ENCODE measurements around the gene MRPL3. TPM values are rescaled to one million over a fixed set of nuclear protein-coding genes. Genes with fewer than 3 reads are reported as not detected.

Gene MRPL3
- polyA plus RNA-seq, 4 donors: 108 to 119 (median 115) TPM

DNA sequence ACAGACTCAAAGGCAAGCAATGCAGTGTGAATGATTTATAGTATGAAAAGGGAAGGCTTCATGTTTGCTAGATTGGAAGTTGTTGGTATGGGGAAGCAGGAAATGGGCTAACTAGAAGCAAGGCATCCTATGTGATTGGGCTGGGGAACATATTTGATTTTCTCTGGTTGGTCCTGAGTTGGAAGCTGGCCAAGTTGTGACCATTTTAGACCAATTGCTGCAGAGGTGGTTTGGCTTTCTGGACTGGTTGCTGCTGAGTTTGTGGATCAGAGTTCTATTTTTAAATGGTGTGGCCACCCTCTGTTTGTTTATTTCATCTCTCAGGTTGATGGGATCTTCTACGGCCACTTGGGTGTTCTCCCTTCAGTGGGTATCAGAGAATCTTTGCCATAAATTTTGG, 81.5 kb downstream of the MRPL3 start:
- no peak for DNase-seq (ENCODE audit: low read depth in 4 of 4, low spot score in 2 of 4)

DNA sequence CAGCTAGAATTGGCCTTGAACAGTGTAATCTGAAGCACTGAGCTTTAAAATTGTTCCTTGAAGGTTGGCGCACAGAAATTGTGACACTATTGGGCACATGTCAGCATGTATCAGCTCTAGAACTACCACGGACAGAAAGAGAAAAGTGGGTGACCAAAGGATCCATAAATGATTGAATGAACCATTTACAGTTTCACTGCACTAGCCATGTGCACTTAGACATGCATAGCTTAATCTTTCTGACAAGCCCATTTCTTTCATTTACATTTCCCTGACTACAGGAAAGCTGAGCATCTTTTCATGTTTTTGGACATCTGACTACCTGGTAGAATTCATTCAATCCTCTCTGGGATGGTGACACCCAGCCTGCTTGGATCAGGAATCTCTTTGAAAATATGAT, 85.0 kb downstream of the MRPL3 start:
- no peak for DNase-seq (ENCODE audit: low read depth in 4 of 4, low spot score in 2 of 4)

Other genes starting within 250 kb of the MRPL3 start
- gene NUDT16, start 121.2 kb downstream of the MRPL3 start, polyA plus RNA-seq (ENCODE audit: insufficient read length in 4 of 4): 10 to 100 TPM; 35.1 to 44.4 (median 42.5) TPM